ENCODE measurements around the gene NEB.

Gene NEB

GRCh38 chr2:151678849-151679248, 55.4 kb downstream of the NEB start:
- no peak overlapping the region for H3K4me3 ChIP-seq (ENCODE audit: low read depth, low read length)
- no peak for TF ChIP-seq CTCF (IDR thresholded peaks at IDR 0.05; ENCODE audit: insufficient read depth, low read length, missing control alignments)
- no peak for DNase-seq (ENCODE audit: low read depth, low spot score)
- CTCF ChIA-PET, result no interaction called here
- POLR2A ChIA-PET, result no interaction called here

GRCh38 chr2:151673016-151673415, 61.3 kb downstream of the NEB start:
- ChIA-PET CTCF (no interaction called here), POLR2A (no interaction called here)
- TF ChIP-seq CTCF (IDR thresholded peaks at IDR 0.05; ENCODE audit: insufficient read depth, low read length, missing control alignments), result no peak
- no peak for DNase-seq (ENCODE audit: low read depth, low spot score)
- no peak overlapping the region for H3K4me3 ChIP-seq (ENCODE audit: low read depth, low read length)

- H3K4me3 ChIP-seq (ENCODE audit: low read depth, low read length), result no peak overlapping the region
- ChIA-PET CTCF (no interaction called here), POLR2A (no interaction called here)
- no peak for TF ChIP-seq CTCF (IDR thresholded peaks at IDR 0.05; ENCODE audit: insufficient read depth, low read length, missing control alignments)
- DNase-seq (ENCODE audit: low read depth, low spot score), result no peak
Observed at GRCh38 chr2:151672277-151672676, 62.0 kb downstream of the NEB start.

- TF ChIP-seq CTCF (IDR thresholded peaks at IDR 0.05; ENCODE audit: insufficient read depth, low read length, missing control alignments), result no peak
- ChIA-PET CTCF (no interaction called here), POLR2A (no interaction called here)
- H3K4me3 ChIP-seq (ENCODE audit: low read depth, low read length), result no peak overlapping the region
- no peak for DNase-seq (ENCODE audit: low read depth, low spot score)
Observed at GRCh38 chr2:151670846-151671597, 63.3 kb downstream of the NEB start.

- no peak for TF ChIP-seq CTCF (IDR thresholded peaks at IDR 0.05; ENCODE audit: insufficient read depth, low read length, missing control alignments)
- H3K4me3 ChIP-seq (ENCODE audit: low read depth, low read length), result no peak overlapping the region
- POLR2A ChIA-PET, result no interaction called here
- CTCF ChIA-PET, result no interaction called here
- no peak for DNase-seq (ENCODE audit: low read depth, low spot score)
Observed at GRCh38 chr2:151670346-151670745, 63.9 kb downstream of the NEB start.

- TF ChIP-seq CTCF (IDR thresholded peaks at IDR 0.05; ENCODE audit: insufficient read depth, low read length, missing control alignments), result no peak
- no peak for DNase-seq (ENCODE audit: low read depth, low spot score)
- ChIA-PET POLR2A (no interaction called here), CTCF (no interaction called here)
- no peak overlapping the region for H3K4me3 ChIP-seq (ENCODE audit: low read depth, low read length)
Observed at GRCh38 chr2:151669585-151670081, 64.6 kb downstream of the NEB start.
